GM10266 (cell line): ENCODE results near the gene PBX4.
A peak's percentile ranks its signal among the peaks of the same experiment; 100 is the strongest.

Experiments used
- DNase-seq: peaks from one replicate; pipeline ENCODE4 v3.0.0; 2012; ENCODE audit errors: extremely low spot score
- TF ChIP-seq, protein P1 (sequence below): IDR thresholded peaks from 2 replicates; pipeline ENCODE4 v1.5.1; 2012; ENCODE audit warnings: mild to moderate bottlenecking, low read depth; ENCODE audit not compliant: control insufficient read depth, insufficient read depth; ENCODE audit errors: missing control alignments

Gene PBX4

DNA sequence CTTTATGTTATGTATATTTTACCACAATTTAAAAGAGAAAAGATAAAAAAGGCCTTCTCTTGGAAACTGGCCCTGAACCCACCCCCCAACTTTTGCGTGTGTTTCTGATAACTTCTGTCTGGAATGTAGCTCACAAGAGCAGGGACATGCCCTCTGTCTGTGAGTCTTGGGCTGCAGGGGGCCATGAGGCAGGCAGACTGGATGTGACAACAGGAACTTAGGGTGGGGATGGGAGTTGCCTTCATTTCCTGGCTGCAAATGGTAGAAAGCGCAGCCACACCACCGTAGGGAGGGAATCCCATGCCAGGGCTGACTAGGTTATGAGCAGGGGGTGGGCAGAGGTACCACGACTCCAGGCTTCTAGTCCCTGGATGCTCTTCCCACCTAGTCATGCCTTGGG lies 58.6 kb downstream of the PBX4 start:
- no peak for DNase-seq

DNA sequence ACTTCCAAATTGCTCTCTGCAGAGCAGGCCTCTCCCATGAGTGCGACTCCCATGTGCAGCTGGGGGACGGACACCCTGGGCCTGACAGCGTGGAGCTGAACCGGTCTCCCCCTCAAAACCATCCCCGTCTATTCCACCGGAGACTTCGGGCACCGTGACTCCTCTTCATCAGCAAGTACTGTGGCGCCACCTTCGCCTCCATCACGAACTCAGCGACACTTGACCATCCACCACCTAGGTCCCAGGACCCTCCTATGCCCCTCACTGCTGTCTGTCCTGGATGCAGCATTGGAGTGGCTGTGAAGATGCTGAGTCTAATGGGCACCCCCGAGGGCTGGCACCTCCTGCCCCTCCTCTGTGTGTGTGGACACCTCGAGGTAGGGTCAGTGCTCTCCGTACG lies 59.9 kb downstream of the PBX4 start:
- no peak for DNase-seq
- TF ChIP-seq, protein P1, sequence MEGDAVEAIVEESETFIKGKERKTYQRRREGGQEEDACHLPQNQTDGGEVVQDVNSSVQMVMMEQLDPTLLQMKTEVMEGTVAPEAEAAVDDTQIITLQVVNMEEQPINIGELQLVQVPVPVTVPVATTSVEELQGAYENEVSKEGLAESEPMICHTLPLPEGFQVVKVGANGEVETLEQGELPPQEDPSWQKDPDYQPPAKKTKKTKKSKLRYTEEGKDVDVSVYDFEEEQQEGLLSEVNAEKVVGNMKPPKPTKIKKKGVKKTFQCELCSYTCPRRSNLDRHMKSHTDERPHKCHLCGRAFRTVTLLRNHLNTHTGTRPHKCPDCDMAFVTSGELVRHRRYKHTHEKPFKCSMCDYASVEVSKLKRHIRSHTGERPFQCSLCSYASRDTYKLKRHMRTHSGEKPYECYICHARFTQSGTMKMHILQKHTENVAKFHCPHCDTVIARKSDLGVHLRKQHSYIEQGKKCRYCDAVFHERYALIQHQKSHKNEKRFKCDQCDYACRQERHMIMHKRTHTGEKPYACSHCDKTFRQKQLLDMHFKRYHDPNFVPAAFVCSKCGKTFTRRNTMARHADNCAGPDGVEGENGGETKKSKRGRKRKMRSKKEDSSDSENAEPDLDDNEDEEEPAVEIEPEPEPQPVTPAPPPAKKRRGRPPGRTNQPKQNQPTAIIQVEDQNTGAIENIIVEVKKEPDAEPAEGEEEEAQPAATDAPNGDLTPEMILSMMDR: no peak

More for the DNA sequence above, 58.6 kb downstream of the PBX4 start:
- TF ChIP-seq, protein P1: no peak

DNA sequence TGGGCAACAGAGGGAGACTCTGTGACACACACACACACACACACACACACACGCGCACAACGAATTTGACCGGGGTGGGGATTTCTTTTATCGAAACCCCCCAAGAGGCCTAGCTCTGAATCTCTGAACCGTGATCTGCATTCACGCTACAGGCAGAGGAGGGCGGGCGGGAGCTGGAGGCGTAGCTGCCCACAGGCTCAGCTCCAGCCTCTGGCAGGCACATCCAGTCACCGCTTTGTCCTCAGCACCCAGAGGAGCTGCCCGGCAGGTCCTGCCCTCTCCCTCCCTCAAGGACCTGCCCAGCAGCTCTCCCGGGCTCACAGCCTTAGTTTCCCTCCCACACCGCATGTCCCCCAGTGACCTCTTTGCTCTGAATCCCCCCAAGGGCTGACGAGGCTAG lies 60.4 kb downstream of the PBX4 start:
- TF ChIP-seq, protein P1: no peak
- no peak for DNase-seq

DNA sequence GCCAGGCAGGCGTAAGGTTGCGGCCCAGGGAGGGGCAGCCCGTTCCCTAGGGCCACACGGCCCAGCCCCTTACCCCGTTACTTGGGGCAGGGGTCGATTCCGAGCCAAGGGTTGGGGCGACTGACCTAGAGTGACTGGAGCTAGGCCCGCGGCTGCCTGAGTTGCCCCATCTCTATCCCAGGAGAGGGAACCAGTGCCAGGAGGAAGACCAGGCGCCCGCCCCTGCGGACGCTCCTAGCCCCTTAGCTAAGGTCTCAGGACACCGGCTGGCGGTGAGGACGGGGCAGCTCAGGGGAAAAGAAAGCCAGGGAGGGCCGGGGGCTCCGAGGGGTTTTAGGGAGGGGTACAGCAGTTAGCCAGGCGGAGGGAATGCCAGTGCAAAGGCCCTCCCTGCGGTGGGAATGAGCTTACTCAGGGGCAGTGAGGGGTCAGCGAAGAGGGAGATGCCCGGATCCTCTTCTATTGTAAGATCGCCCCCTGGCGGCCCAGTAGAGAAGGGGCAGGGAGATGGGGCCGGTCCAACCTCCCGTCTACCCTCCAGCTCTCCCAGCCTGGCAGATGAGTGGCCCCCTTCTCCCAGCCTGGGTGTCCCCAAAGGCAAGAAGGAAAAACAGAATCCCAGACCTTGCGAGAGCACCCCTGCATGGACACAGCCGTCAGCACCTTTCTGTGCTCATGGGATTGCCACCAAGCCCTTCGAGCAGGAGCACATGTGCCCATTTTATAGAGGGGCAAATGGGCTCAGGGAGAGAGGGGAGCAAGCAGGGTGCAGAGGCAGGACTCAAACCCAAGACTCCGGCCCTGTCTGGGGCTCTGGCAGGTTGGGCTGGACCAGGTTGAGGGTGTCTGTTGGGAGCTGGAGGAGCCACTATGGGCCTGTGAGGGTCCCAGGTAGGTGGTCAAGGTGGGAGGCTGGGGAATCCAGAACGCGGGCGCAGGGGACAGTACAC lies 64.1 kb downstream of the PBX4 start:
- DNase-seq: peak; percentile 82
- TF ChIP-seq, protein P1: peak; percentile 77

DNA sequence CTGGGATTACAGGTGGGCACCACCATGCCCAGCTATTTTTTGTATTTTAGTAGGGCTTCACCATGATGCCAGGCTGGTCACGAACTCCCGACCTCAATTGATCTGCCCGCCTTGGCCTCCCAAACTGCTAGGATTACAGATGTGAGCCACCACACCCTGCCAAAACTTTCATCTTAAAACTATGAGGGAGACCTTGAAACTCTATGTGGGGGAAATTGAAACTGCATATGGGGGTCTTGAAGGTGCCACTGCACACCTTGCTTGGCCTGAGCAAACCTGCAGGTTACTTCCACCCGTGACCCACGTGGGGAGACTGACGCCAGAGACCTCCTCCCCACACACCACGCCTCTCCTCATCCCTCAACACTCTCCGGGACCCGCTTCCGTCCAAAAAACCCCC lies 64.8 kb downstream of the PBX4 start:
- TF ChIP-seq, protein P1: no peak
- no peak for DNase-seq

DNA sequence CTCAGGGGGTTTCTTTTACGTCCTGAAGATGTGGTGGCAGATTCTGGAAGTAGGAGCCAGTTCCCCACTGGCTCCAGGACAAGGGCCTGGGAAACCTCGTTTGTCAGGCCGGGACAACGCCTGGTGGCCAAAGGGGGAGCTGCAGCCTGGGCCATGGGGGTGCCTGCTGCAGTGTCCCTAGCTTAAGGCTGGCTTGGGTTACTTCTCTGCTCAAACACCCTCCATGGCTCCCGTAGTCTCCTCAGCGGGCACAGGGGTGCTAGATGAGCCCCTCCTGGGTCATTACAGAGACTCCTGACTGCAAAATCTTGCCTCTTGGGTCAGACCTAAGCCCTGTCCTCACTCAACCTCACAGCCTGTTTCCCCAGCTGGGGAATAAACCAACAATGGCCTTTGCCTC lies 65.7 kb downstream of the PBX4 start:
- TF ChIP-seq, protein P1: peak; percentile 60
- DNase-seq: peak; percentile 72

DNA sequence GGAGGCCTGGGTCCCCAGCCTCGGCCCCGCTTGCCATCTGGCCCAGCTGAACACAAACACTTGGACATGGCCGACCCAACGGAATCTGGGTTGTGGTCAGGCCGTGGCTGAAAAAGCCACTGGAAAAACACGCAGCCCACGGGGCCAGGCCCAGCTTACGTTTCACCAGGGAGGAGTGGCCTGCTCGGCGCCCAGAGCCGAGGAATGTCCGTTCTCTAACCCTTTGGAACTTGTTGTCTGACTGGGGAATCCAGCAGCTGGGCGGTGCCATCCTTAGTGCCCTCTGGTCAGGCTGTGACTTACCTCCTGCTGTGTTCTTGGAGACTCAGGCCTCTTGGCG lies 66.7 kb downstream of the PBX4 start:
- no peak for DNase-seq
- TF ChIP-seq, protein P1: no peak
